CD14-positive monocyte (primary cell): ENCODE measurements around the gene MAX. TPM values are rescaled to one million over a fixed set of nuclear protein-coding genes. Genes with fewer than 3 reads are reported as not detected.

Experiments
- DNase-seq, 3 donors: peaks; one replicate each; pipeline ENCODE4 v3.0.0-alpha.2; 2011 to 2022
- H2AFZ ChIP-seq: 2 replicates; pipeline ENCODE4 v1.6.0; 2012; ENCODE audit warnings: mild to moderate bottlenecking, low read depth, low read length, inconsistent platforms; ENCODE audit not compliant: insufficient read depth, poor library complexity, severe bottlenecking
- H3K27ac ChIP-seq, 2 donors: 1 replicate in 1 of 2; 2 replicates in 1 of 2; pipeline ENCODE4 v1.5.1; 2012 to 2013; ENCODE audit warnings: low read length in 2 of 2, control low read depth in 1 of 2, inconsistent platforms in 1 of 2, low read depth in 1 of 2, mild to moderate bottlenecking in 1 of 2
- H3K27me3 ChIP-seq, 2 donors: one replicate each; pipeline versions ENCODE4 v1.6.0 to v1.6.1; 2011 to 2013; ENCODE audit warnings: low read length in 2 of 2; ENCODE audit not compliant: control insufficient read depth in 2 of 2, insufficient read depth in 2 of 2
- H3K36me3 ChIP-seq, 2 donors: replicated peaks in 1 of 2; 1 replicate in 1 of 2; 2 replicates in 1 of 2; pipeline versions ENCODE4 v1.5.1 to v1.6.1; 2012 to 2013; ENCODE audit warnings: low read length in 2 of 2, control low read depth in 1 of 2, inconsistent platforms in 1 of 2, mild to moderate bottlenecking in 1 of 2; ENCODE audit not compliant: insufficient read depth in 2 of 2, control insufficient read depth in 1 of 2
- H3K4me1 ChIP-seq, 2 donors: 1 replicate in 1 of 2; 2 replicates in 1 of 2; pipeline versions ENCODE4 v1.5.1 to v1.6.1; 2012 to 2013; ENCODE audit warnings: low read length in 2 of 2, control low read depth in 1 of 2, inconsistent platforms in 1 of 2, mild to moderate bottlenecking in 1 of 2, moderate library complexity in 1 of 2; ENCODE audit not compliant: insufficient read depth in 2 of 2, control insufficient read depth in 1 of 2
- H3K4me2 ChIP-seq: replicated peaks from 2 replicates; pipeline ENCODE3; 2012; ENCODE audit warnings: low read length, moderate library complexity, mild to moderate bottlenecking; ENCODE audit not compliant: poor library complexity, severe bottlenecking; ENCODE audit errors: extremely low read depth
- H3K4me3 ChIP-seq, 3 experiments: fragments of 200-600 bp in 1 of 3; sonication (generic) in 1 of 3; replicated peaks in 1 of 3; 1 replicate in 2 of 3; 2 replicates in 1 of 3; pipeline ENCODE4 v1.5.1; 2011 to 2013; ENCODE audit warnings: low read length in 3 of 3, mild to moderate bottlenecking in 3 of 3, control low read depth in 2 of 3, low read depth in 2 of 3, inconsistent platforms in 1 of 3, moderate library complexity in 1 of 3
- H3K79me2 ChIP-seq: 2 replicates; pipeline ENCODE4 v1.6.0; 2012; ENCODE audit warnings: mild to moderate bottlenecking, control low read depth, inconsistent platforms, low read length, moderate library complexity; ENCODE audit not compliant: insufficient read depth
- H3K9ac ChIP-seq: 2 replicates; pipeline ENCODE4 v1.6.0; 2017; ENCODE audit warnings: low read length, mild to moderate bottlenecking; ENCODE audit not compliant: insufficient read depth, poor library complexity, severe bottlenecking
- H3K9me3 ChIP-seq, 2 donors: replicated peaks in 1 of 2; 1 replicate in 1 of 2; 2 replicates in 1 of 2; pipeline versions ENCODE4 v1.5.1 to v1.6.1; 2012 to 2013; ENCODE audit warnings: low read length in 2 of 2, control low read depth in 1 of 2; ENCODE audit not compliant: control insufficient read depth in 1 of 2, insufficient read depth in 1 of 2
- H4K20me1 ChIP-seq: 2 replicates; pipeline ENCODE4 v1.6.0; 2012; ENCODE audit warnings: mild to moderate bottlenecking, low read length, control low read depth, moderate library complexity; ENCODE audit not compliant: insufficient read depth
- H3K27ac Mint-ChIP-seq, 7 donors: one replicate each; pipeline ENCODE4 v1.8.0; 2020; ENCODE audit warnings: mild to moderate bottlenecking in 7 of 7, mixed read lengths in 7 of 7, moderate library complexity in 6 of 7, inconsistent platforms in 2 of 7
- H3K27me3 Mint-ChIP-seq, 3 donors: one replicate each; pipeline ENCODE4 v1.8.0; 2021 to 2022; ENCODE audit warnings: low read depth in 3 of 3, mild to moderate bottlenecking in 3 of 3, mixed read lengths in 3 of 3, moderate library complexity in 3 of 3, inconsistent platforms in 1 of 3
- H3K36me3 Mint-ChIP-seq, 2 donors: one replicate each; pipeline ENCODE4 v1.8.0; 2020; ENCODE audit warnings: mixed read lengths in 2 of 2, inconsistent platforms in 1 of 2, mild to moderate bottlenecking in 1 of 2
- H3K4me1 Mint-ChIP-seq: one replicate; pipeline ENCODE4 v1.8.0; 2020; ENCODE audit warnings: mild to moderate bottlenecking, mixed read lengths
- H3K4me3 Mint-ChIP-seq, 2 donors: one replicate each; pipeline ENCODE4 v1.8.0; 2020; ENCODE audit warnings: mild to moderate bottlenecking in 2 of 2, mixed read lengths in 2 of 2, moderate library complexity in 1 of 2
- H3K9me3 Mint-ChIP-seq, 7 donors: one replicate each; pipeline ENCODE4 v1.8.0; 2020 to 2022; ENCODE audit warnings: mixed read lengths in 7 of 7, mild to moderate bottlenecking in 6 of 7, moderate library complexity in 6 of 7, inconsistent platforms in 2 of 7
- CTCF ChIP-seq: fragments of 200-600 bp; IDR thresholded peaks from one replicate; pipeline ENCODE4 v1.8.0; 2022; ENCODE audit warnings: antibody characterized with exemption, mild to moderate bottlenecking
- WGBS: methylation state at CpG from one replicate; pipeline ENCODE4 v1.1.5; 2013; ENCODE audit warnings: missing lambda C conversion rate; ENCODE audit not compliant: insufficient coverage; 5-methylcytosine and 5-hydroxymethylcytosine counted together
- intact Hi-C, 2 donors: fragments of 100-400 bp; cut with micrococcal nuclease; formaldehyde crosslinking; loops; one replicate each; pipeline versions ENCODE4 v1.15.0 to v1.15.1; 2023
- polyA plus RNA-seq, 3 donors: library from polyadenylated mRNA; depleted of rRNA in 1 of 3; unstranded in 2 of 3; stranded (reverse) in 1 of 3; fragments of 300-500 nt in 2 of 3; fragments of >200 nt in 1 of 3; fragmentation: Illumina TruSeq in 2 of 3; gene quantifications; 1 replicate in 2 of 3; 2 replicates in 1 of 3; pipeline ENCODE4 v1.2.3, GENCODE V29; 2012 to 2021

The MAX gene
- polyA plus RNA-seq, 3 donors: 78.2 to 87.0 (median 81.5) TPM

GRCh38 chr14:65072256-65072655 is 30.1 kb downstream of the MAX start:
- Histone ChIP-seq H3K9me3 (no peaks in the 10 kb centered on the region), H2AFZ (no peak overlapping the region), H3K36me3 (peaks cover 43 to 62% of the 10 kb centered on the region in 2 donors), H3K4me2 (no peak overlapping the region), H3K4me1 (peaks cover 22 to 58% of the 10 kb centered on the region in 2 donors), H3K79me2 (peaks cover 63% of the 10 kb centered on the region), H3K27ac (peak overlapping the region in 1 of 2 donors; percentile 80), H3K4me3 (no peak overlapping the region), H3K9ac (no peak overlapping the region), H4K20me1 (peaks cover 50% of the 10 kb centered on the region), H3K27me3 (no peaks in the 10 kb centered on the region)
- Mint-ChIP-seq H3K27ac (peak overlapping the region in 3 of 7 donors; percentile 30 to 73 (median 50)), H3K4me3 (no peak overlapping the region), H3K36me3 (peaks cover 52 to 67% of the 10 kb centered on the region in 2 donors), H3K4me1 (peaks cover 34% of the 10 kb centered on the region), H3K9me3 (no peaks in the 10 kb centered on the region), H3K27me3 (no peaks in the 10 kb centered on the region)
- no peak for TF ChIP-seq CTCF
- no peak for DNase-seq
- WGBS: 80% methylated on average over 1 of the region's 6 CpGs
- intact Hi-C loops: no loop called here

GRCh38 chr14:65071544-65071943 is 30.8 kb downstream of the MAX start:
- Histone ChIP-seq H3K9me3 (no peaks in the 10 kb centered on the region), H3K36me3 (peaks cover 36 to 61% of the 10 kb centered on the region in 2 donors), H3K9ac (no peak overlapping the region), H3K27me3 (no peaks in the 10 kb centered on the region), H3K4me1 (peaks cover 22 to 54% of the 10 kb centered on the region in 2 donors), H3K4me2 (no peak overlapping the region), H3K27ac (peak overlapping the region in 1 of 2 donors; percentile 80), H4K20me1 (peaks cover 49% of the 10 kb centered on the region), H3K79me2 (peaks cover 56% of the 10 kb centered on the region), H2AFZ (no peak overlapping the region), H3K4me3 (no peak overlapping the region)
- peaks cover 47 to 67% of the 10 kb centered on the region in 2 donors for H3K36me3 Mint-ChIP-seq
- no peaks in the 10 kb centered on the region for H3K27me3 Mint-ChIP-seq
- DNase-seq: no peak
- 89% methylated on average over 2 of the region's 3 CpGs for whole genome bisulfite sequencing
- H3K4me1 Mint-ChIP-seq: peaks cover 34% of the 10 kb centered on the region
- no peaks in the 10 kb centered on the region for H3K9me3 Mint-ChIP-seq
- no peak overlapping the region for H3K4me3 Mint-ChIP-seq
- H3K27ac Mint-ChIP-seq: peak overlapping the region in 4 of 7 donors; percentile 18 to 52 (median 28)
- no peak for TF ChIP-seq CTCF
- intact Hi-C loops: no loop called here
